ENCODE data around the gene GRM5. TPM values are rescaled to one million over a fixed set of nuclear protein-coding genes. Genes with fewer than 3 reads are reported as not detected.
"Not testable (repeated sequence)": the region's sequence is repeated elsewhere in the genome, so short reads cannot be mapped to it uniquely, and the experiment has no call there.

Gene GRM5
- total RNA-seq, 4 donors from 2014 or later: not detected

DNA sequence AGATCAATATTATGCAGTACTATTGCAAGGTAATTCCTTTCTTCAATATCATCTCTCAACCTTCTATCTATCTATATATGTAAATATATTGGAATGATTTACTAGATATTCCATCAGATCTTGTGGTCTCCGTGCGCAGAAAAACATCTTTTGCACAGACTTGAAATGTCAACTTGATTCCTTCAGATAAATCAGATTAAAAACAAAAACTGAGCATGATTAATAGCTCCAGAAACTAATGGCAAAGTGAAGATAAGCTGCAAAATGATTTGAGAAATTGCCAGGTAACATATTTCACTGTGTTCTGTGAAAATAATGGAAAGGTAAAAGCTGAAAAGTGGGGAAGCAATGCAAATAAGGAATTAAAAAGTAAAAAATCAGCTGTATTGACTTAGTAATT lies 528.2 kb downstream of the GRM5 start:
- H3K36me3 ChIP-seq: no peaks in the 10 kb centered on the region
- no peak for DNase-seq
- 50% methylated on average over 2 of the region's 2 CpGs for WGBS, 2 donors (ENCODE audit: low coverage in 1 of 2)
- H3K27me3 ChIP-seq: no peaks in the 10 kb centered on the region
- in situ Hi-C loops (cut with MboI; ENCODE audit: low pct_ligation_motif_present in 1 of 4, low pct_unique_long_range_greater_than_20kb in 1 of 4, low sequenced_read_pairs in 3 of 4): loop anchor here (10.0 to 25.0 kb wide), 3 partner anchors 300 to 525 kb away; no protein-coding TSS in a partner anchor
- peaks cover 0 to 4% (median 0%) of the 10 kb centered on the region in 4 donors for H3K4me1 ChIP-seq
- no peak overlapping the region for H3K4me3 ChIP-seq
- H3K27ac ChIP-seq: no peak overlapping the region
- no peak for TF ChIP-seq POLR2A (IDR thresholded peaks at IDR 0.05)
- TF ChIP-seq EP300 (IDR thresholded peaks at IDR 0.05; ENCODE audit: low read depth): no peak
- TF ChIP-seq CTCF (IDR thresholded peaks at IDR 0.05): no peak
- H3K9me3 ChIP-seq: no peaks in the 10 kb centered on the region
- intact Hi-C loops (cut with DNase I; ENCODE audit: low total_unique reads): no loop called here

- intact Hi-C loops (cut with DNase I; ENCODE audit: low total_unique reads) (no loop called here), in situ Hi-C loops (cut with MboI; ENCODE audit: low pct_ligation_motif_present in 1 of 4, low pct_unique_long_range_greater_than_20kb in 1 of 4, low sequenced_read_pairs in 3 of 4) (loop anchor here (10.0 to 25.0 kb wide), 3 partner anchors 299 to 524 kb away; no protein-coding TSS in a partner anchor)
- Histone ChIP-seq H3K9me3 (no peaks in the 10 kb centered on the region), H3K4me3 (no peak overlapping the region), H3K4me1 (peaks cover 0 to 4% (median 0%) of the 10 kb centered on the region in 4 donors), H3K27ac (peak overlapping the region in 1 of 4 donors; percentile 30), H3K27me3 (no peaks in the 10 kb centered on the region), H3K36me3 (no peaks in the 10 kb centered on the region)
- no peak for TF ChIP-seq EP300 (IDR thresholded peaks at IDR 0.05; ENCODE audit: low read depth)
- no peak for DNase-seq
- 65 to 68% methylated on average over 3 of the region's 3 CpGs for WGBS, 2 donors (ENCODE audit: low coverage in 1 of 2)
These were observed 529.0 kb downstream of the GRM5 start for GRCh38 chr11:88536616-88537265.

GRCh38 chr11:88535916-88536547 lies 529.8 kb downstream of the GRM5 start:
- no peak for TF ChIP-seq CTCF (IDR thresholded peaks at IDR 0.05)
- no peak for TF ChIP-seq POLR2AphosphoS5 (IDR thresholded peaks at IDR 0.05)
- peak; percentile 5 for TF ChIP-seq EP300 (IDR thresholded peaks at IDR 0.05; ENCODE audit: low read depth)
- no peak for TF ChIP-seq POLR2A (IDR thresholded peaks at IDR 0.05)
- DNase-seq: no peak
- in situ Hi-C loops (cut with MboI; ENCODE audit: low pct_ligation_motif_present in 1 of 4, low pct_unique_long_range_greater_than_20kb in 1 of 4, low sequenced_read_pairs in 3 of 4): loop anchor here (10.0 to 25.0 kb wide), 3 partner anchors 299 to 524 kb away; no protein-coding TSS in a partner anchor

GRCh38 chr11:88535266-88535665 lies 530.5 kb downstream of the GRM5 start:
- in situ Hi-C loops (cut with MboI; ENCODE audit: low pct_ligation_motif_present in 1 of 4, low pct_unique_long_range_greater_than_20kb in 1 of 4, low sequenced_read_pairs in 3 of 4): loop anchor here (10.0 to 25.0 kb wide), 3 partner anchors 298 to 523 kb away; no protein-coding TSS in a partner anchor
- 71 to 78% methylated on average over 2 of the region's 2 CpGs for WGBS, 2 donors (ENCODE audit: low coverage in 1 of 2)
- DNase-seq: no peak
- no peaks in the 10 kb centered on the region for H3K9me3 ChIP-seq
- TF ChIP-seq POLR2A (IDR thresholded peaks at IDR 0.05): no peak
- TF ChIP-seq CTCF (IDR thresholded peaks at IDR 0.05): no peak
- TF ChIP-seq EP300 (IDR thresholded peaks at IDR 0.05; ENCODE audit: low read depth): no peak
- no peak for TF ChIP-seq POLR2AphosphoS5 (IDR thresholded peaks at IDR 0.05)
- intact Hi-C loops (cut with DNase I; ENCODE audit: low total_unique reads): no loop called here
- H3K4me1 ChIP-seq: peaks cover 0 to 4% (median 0%) of the 10 kb centered on the region in 4 donors
- no peak overlapping the region for H3K27ac ChIP-seq
- H3K4me3 ChIP-seq: no peak overlapping the region
- no peaks in the 10 kb centered on the region for H3K27me3 ChIP-seq
- H3K36me3 ChIP-seq: no peaks in the 10 kb centered on the region

More at GRCh38 chr11:88535916-88536547, 529.8 kb downstream of the GRM5 start:
- H3K9me3 ChIP-seq: no peaks in the 10 kb centered on the region
- intact Hi-C loops (cut with DNase I; ENCODE audit: low total_unique reads): no loop called here
- H3K4me3 ChIP-seq: no peak overlapping the region
- H3K27ac ChIP-seq: peak overlapping the region in 2 of 4 donors; percentile 3 to 30
- H3K36me3 ChIP-seq: no peaks in the 10 kb centered on the region
- WGBS, 2 donors (ENCODE audit: low coverage in 1 of 2): 13 to 26% methylated on average over 2 of the region's 2 CpGs
- peaks cover 0 to 4% (median 0%) of the 10 kb centered on the region in 4 donors for H3K4me1 ChIP-seq
- no peaks in the 10 kb centered on the region for H3K27me3 ChIP-seq

GRCh38 chr11:88534706-88535105 lies 531.1 kb downstream of the GRM5 start:
- in situ Hi-C loops (cut with MboI; ENCODE audit: low pct_ligation_motif_present in 1 of 4, low pct_unique_long_range_greater_than_20kb in 1 of 4, low sequenced_read_pairs in 3 of 4): loop anchor here (10.0 to 25.0 kb wide), 3 partner anchors 297 to 522 kb away; no protein-coding TSS in a partner anchor
- H3K4me1 ChIP-seq; intact Hi-C loops (cut with DNase I; ENCODE audit: low total_unique reads); H3K9me3 ChIP-seq; H3K4me3 ChIP-seq; H3K36me3 ChIP-seq; H3K27me3 ChIP-seq; DNase-seq; H3K27ac ChIP-seq: not testable (repeated sequence)
- 63 to 97% methylated on average over 1 of the region's 1 CpG for WGBS, 2 donors (ENCODE audit: low coverage in 1 of 2)

Data from transverse colon (tissue), 4 donors.